HepG2 (cell line): ENCODE measurements around the gene WSB1. TPM values are rescaled to one million over a fixed set of nuclear protein-coding genes. Genes with fewer than 3 reads are reported as not detected.

Source experiments
- CBFB ChIP-seq: sonication (generic); formaldehyde crosslinking; IDR thresholded peaks from 2 replicates; pipeline ENCODE4 v1.4.0; 2020; ENCODE audit warnings: missing genetic modification reagents
- FIP1L1 ChIP-seq: fragments of 200-400 bp; formaldehyde crosslinking; IDR thresholded peaks from 2 replicates; pipeline ENCODE4 v1.6.1; 2018; ENCODE audit warnings: low read depth, mild to moderate bottlenecking, low read length, moderate library complexity, borderline replicate concordance; ENCODE audit not compliant: insufficient read depth
- FOXA1 ChIP-seq, 2 experiments: fragments of 450-650 bp in 1 of 2; sonication (generic) in 1 of 2; formaldehyde crosslinking in 1 of 2; IDR thresholded peaks; 2 replicates each; pipeline versions ENCODE4 v1.4.0 to v1.6.1; 2016 to 2020; ENCODE audit warnings: missing genetic modification reagents in 1 of 2
- FOXO1 ChIP-seq: sonication (generic); formaldehyde crosslinking; IDR thresholded peaks from 2 replicates; pipeline ENCODE4 v1.4.0; 2020; ENCODE audit warnings: missing genetic modification reagents
- HNF4G ChIP-seq, 2 experiments: sonication (generic) in 1 of 2; formaldehyde crosslinking in 1 of 2; IDR thresholded peaks; 2 replicates each; pipeline versions ENCODE4 v1.4.0 to v1.6.1; 2011 to 2020; ENCODE audit warnings: borderline replicate concordance in 2 of 2, low read depth in 2 of 2, mild to moderate bottlenecking in 2 of 2, low read length in 1 of 2, missing genetic modification reagents in 1 of 2, moderate library complexity in 1 of 2
- IKZF1 ChIP-seq: fragments of 450-650 bp; IDR thresholded peaks from 2 replicates; pipeline ENCODE4 v1.7.1; 2016
- JUNB ChIP-seq: sonication (generic); formaldehyde crosslinking; IDR thresholded peaks from 2 replicates; pipeline ENCODE4 v1.8.0; 2022; ENCODE audit warnings: missing genetic modification reagents, mild to moderate bottlenecking, borderline replicate concordance
- KAT7 ChIP-seq: IDR thresholded peaks from 2 replicates; pipeline ENCODE4 v1.6.1; 2018; ENCODE audit warnings: borderline replicate concordance, missing compliant biosample characterization
- MAFF ChIP-seq: IDR thresholded peaks from 2 replicates; pipeline ENCODE4 v1.6.1; 2011; ENCODE audit warnings: low read depth, low read length, improper control_type of control experiment
- PAX8 ChIP-seq: sonication (generic); formaldehyde crosslinking; IDR thresholded peaks from 2 replicates; pipeline ENCODE4 v1.8.0; 2022; ENCODE audit warnings: mild to moderate bottlenecking, missing genetic modification reagents, borderline replicate concordance
- RBAK ChIP-seq: sonication (generic); formaldehyde crosslinking; IDR thresholded peaks from 2 replicates; pipeline ENCODE4 v1.5.1; 2020; ENCODE audit warnings: mild to moderate bottlenecking, missing genetic modification reagents
- SP4 ChIP-seq: sonication (generic); formaldehyde crosslinking; IDR thresholded peaks from 2 replicates; pipeline ENCODE4 v1.8.1; 2023; ENCODE audit warnings: mild to moderate bottlenecking, missing genetic modification reagents
- SP5 ChIP-seq: IDR thresholded peaks from 2 replicates; pipeline ENCODE4 v1.6.1; 2016; ENCODE audit warnings: low read depth, borderline replicate concordance
- U2AF2 ChIP-seq: fragments of 200-400 bp; formaldehyde crosslinking; IDR thresholded peaks from 2 replicates; pipeline ENCODE4 v1.6.1; 2017; ENCODE audit warnings: low read depth, mild to moderate bottlenecking, low read length
- ZNF235 ChIP-seq: sonication (generic); formaldehyde crosslinking; IDR thresholded peaks from 2 replicates; pipeline ENCODE4 v1.8.1; 2023; ENCODE audit warnings: mild to moderate bottlenecking, missing genetic modification reagents, borderline replicate concordance
- ZNF337 ChIP-seq: sonication (generic); formaldehyde crosslinking; IDR thresholded peaks from 2 replicates; pipeline ENCODE4 v1.5.1; 2020; ENCODE audit warnings: missing genetic modification reagents, low read depth, mild to moderate bottlenecking, borderline replicate concordance
- ZNF614 ChIP-seq: IDR thresholded peaks from 2 replicates; pipeline ENCODE4 v1.6.1; 2018; ENCODE audit warnings: missing biosample characterization, missing genetic modification reagents, inconsistent platforms, borderline replicate concordance
- ZNF878 ChIP-seq: sonication (generic); formaldehyde crosslinking; IDR thresholded peaks from 2 replicates; pipeline ENCODE4 v1.8.1; 2023; ENCODE audit warnings: mild to moderate bottlenecking, missing genetic modification reagents, moderate library complexity
- polyA plus RNA-seq, 8 experiments: library from polyadenylated mRNA; depleted of rRNA in 3 of 8; stranded (reverse) in 7 of 8; unstranded in 1 of 8; fragments of >200 nt; fragmentation: Illumina TruSeq in 4 of 8; extraction: Trizol in 4 of 8; gene quantifications; 2 replicates each; pipeline versions ENCODE4 v1.2.1 to v1.2.3, GENCODE V29; 2011 to 2016; ENCODE audit warnings: low read depth in 4 of 8, missing spikeins in 1 of 8, mixed read lengths in 1 of 8; ENCODE audit not compliant: insufficient read depth in 1 of 8
- total RNA-seq, 5 experiments: library from RNA; depleted of rRNA; stranded (reverse); fragments of >200 nt; fragmentation: Illumina TruSeq; extraction: Trizol; gene quantifications; 2 replicates each; pipeline ENCODE4 v1.2.3, GENCODE V29; 2016; ENCODE audit warnings: low read depth in 1 of 5
- TF ChIP-seq, protein P1 (sequence below): sonication (generic); formaldehyde crosslinking; IDR thresholded peaks from 2 replicates; pipeline ENCODE4 v1.5.0; 2020; ENCODE audit warnings: mild to moderate bottlenecking, missing genetic modification reagents
- TF ChIP-seq, protein P2 (sequence below): sonication (generic); formaldehyde crosslinking; IDR thresholded peaks from 2 replicates; pipeline ENCODE4 v1.8.0; 2022; ENCODE audit warnings: missing genetic modification reagents, mild to moderate bottlenecking, inconsistent platforms, borderline replicate concordance
- TF ChIP-seq, protein P3 (sequence below): fragments of 450-650 bp; IDR thresholded peaks from 2 replicates; pipeline ENCODE4 v1.6.1; 2016
- TF ChIP-seq, protein P4 (sequence below): sonication (generic); formaldehyde crosslinking; IDR thresholded peaks from 2 replicates; pipeline ENCODE4 v1.4.0; 2020; ENCODE audit warnings: missing genetic modification reagents, borderline replicate concordance

WSB1 gene
- total and polyA plus RNA-seq, 2 of the 13 experiments (the other 11 are each of a cell fraction or from before 2014, with no cell fraction given), result 81.3 to 294 TPM

DNA sequence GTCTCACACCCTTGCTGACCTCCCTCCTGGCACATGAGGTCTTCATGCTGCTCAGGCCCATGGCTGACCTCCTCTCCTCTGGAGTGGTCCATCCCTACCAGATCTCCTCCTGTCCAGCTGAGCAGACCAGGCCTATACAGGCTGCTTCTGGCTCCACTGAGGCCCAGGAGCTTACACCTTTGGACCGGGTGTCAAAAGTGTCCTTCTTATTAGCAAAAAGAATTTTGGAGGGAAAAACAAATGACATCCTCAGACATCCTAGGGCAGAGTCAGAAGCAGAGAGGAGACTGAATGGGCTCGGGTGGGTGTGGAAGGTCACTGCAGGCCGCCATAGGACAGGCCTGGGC is 38.1 kb downstream of the WSB1 start (continued):
- TF ChIP-seq, protein P1, sequence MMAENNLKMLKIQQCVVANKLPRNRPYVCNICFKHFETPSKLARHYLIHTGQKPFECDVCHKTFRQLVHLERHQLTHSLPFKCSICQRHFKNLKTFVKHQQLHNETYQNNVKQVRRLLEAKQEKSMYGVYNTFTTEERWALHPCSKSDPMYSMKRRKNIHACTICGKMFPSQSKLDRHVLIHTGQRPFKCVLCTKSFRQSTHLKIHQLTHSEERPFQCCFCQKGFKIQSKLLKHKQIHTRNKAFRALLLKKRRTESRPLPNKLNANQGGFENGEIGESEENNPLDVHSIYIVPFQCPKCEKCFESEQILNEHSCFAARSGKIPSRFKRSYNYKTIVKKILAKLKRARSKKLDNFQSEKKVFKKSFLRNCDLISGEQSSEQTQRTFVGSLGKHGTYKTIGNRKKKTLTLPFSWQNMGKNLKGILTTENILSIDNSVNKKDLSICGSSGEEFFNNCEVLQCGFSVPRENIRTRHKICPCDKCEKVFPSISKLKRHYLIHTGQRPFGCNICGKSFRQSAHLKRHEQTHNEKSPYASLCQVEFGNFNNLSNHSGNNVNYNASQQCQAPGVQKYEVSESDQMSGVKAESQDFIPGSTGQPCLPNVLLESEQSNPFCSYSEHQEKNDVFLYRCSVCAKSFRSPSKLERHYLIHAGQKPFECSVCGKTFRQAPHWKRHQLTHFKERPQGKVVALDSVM (CRISPR knock-in tag), result 0 out of 2 replicates have a peak, but pooled peaks have one; percentile 26
- TF ChIP-seq U2AF2 (no peak), RBAK (no peak), IKZF1 (no peak), FOXO1 (no peak), SP4 (CRISPR knock-in tag) (0 out of 2 replicates have a peak, but pooled peaks have one; percentile 17), PAX8 (CRISPR knock-in tag) (no peak), MAFF (no peak), SP5 (no peak), JUNB (CRISPR knock-in tag) (no peak), CBFB (no peak), HNF4G (IDR thresholded peaks at IDR 0.05; ENCODE audit: borderline replicate concordance, low read depth, low read length) (no peak), HNF4G (CRISPR knock-in tag; IDR thresholded peaks at IDR 0.05; ENCODE audit: borderline replicate concordance, low read depth) (0 out of 2 replicates have a peak, but pooled peaks have one; percentile 9), ZNF614 (CRISPR knock-in tag) (no peak), ZNF235 (CRISPR knock-in tag) (no peak), FOXA1 (IDR thresholded peaks at IDR 0.05) (no peak), FOXA1 (CRISPR knock-in tag; IDR thresholded peaks at IDR 0.05) (no peak), FIP1L1 (no peak), ZNF878 (CRISPR knock-in tag) (no peak), KAT7 (no peak), ZNF337 (CRISPR knock-in tag) (0 out of 2 replicates have a peak, but pooled peaks have one; percentile 13)
- TF ChIP-seq, protein P2, sequence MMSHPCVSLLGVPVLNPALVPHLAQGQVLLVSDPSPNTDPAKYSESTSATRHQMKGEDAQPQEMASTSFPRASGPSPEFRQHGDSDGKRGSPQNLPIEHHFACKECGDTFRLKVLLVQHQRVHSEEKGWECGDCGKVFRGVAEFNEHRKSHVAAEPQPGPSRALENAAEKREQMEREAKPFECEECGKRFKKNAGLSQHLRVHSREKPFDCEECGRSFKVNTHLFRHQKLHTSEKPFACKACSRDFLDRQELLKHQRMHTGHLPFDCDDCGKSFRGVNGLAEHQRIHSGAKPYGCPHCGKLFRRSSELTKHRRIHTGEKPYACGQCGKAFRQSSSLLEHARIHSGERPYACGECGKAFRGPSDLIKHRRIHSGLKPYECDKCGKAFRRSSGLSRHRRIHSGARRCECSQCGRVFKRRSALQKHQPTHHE (CRISPR knock-in tag), result no peak
- TF ChIP-seq, protein P3, sequence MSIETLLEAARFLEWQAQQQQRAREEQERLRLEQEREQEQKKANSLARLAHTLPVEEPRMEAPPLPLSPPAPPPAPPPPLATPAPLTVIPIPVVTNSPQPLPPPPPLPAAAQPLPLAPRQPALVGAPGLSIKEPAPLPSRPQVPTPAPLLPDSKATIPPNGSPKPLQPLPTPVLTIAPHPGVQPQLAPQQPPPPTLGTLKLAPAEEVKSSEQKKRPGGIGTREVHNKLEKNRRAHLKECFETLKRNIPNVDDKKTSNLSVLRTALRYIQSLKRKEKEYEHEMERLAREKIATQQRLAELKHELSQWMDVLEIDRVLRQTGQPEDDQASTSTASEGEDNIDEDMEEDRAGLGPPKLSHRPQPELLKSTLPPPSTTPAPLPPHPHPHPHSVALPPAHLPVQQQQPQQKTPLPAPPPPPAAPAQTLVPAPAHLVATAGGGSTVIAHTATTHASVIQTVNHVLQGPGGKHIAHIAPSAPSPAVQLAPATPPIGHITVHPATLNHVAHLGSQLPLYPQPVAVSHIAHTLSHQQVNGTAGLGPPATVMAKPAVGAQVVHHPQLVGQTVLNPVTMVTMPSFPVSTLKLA, result no peak
- TF ChIP-seq, protein P4, sequence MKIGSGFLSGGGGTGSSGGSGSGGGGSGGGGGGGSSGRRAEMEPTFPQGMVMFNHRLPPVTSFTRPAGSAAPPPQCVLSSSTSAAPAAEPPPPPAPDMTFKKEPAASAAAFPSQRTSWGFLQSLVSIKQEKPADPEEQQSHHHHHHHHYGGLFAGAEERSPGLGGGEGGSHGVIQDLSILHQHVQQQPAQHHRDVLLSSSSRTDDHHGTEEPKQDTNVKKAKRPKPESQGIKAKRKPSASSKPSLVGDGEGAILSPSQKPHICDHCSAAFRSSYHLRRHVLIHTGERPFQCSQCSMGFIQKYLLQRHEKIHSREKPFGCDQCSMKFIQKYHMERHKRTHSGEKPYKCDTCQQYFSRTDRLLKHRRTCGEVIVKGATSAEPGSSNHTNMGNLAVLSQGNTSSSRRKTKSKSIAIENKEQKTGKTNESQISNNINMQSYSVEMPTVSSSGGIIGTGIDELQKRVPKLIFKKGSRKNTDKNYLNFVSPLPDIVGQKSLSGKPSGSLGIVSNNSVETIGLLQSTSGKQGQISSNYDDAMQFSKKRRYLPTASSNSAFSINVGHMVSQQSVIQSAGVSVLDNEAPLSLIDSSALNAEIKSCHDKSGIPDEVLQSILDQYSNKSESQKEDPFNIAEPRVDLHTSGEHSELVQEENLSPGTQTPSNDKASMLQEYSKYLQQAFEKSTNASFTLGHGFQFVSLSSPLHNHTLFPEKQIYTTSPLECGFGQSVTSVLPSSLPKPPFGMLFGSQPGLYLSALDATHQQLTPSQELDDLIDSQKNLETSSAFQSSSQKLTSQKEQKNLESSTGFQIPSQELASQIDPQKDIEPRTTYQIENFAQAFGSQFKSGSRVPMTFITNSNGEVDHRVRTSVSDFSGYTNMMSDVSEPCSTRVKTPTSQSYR (CRISPR knock-in tag), result no peak
